HG03280 (cell line): ENCODE data around the gene ZNF672.
"Not testable (repeated sequence)": the region's sequence is repeated elsewhere in the genome, so short reads cannot be mapped to it uniquely, and the experiment has no call there.

Experiments used
- ATAC-seq: cut with Tn5 transposase; IDR thresholded peaks from one replicate; pipeline ENCODE4 v1.9.1; 2021; ENCODE audit warnings: mild to moderate bottlenecking, moderate library complexity; ENCODE audit not compliant: unreplicated experiment

The ZNF672 gene

GRCh38 chr1:248837781-248838356 lies at the start of gene ZNF672:
Gene ZNF672 (plus strand): TSS chr1:248838224. CDS start chr1:248847275, 9,051 bp downstream.
- ATAC-seq = peak; percentile 84

- ATAC-seq = no peak
Measured at GRCh38 chr1:248788327-248788726, 49.7 kb upstream of the ZNF672 start.

- not testable (repeated sequence) for ATAC-seq
Measured at GRCh38 chr1:248789337-248789736, 48.7 kb upstream of the ZNF672 start.

- no peak for ATAC-seq
Measured at GRCh38 chr1:248790456-248790855, 47.6 kb upstream of the ZNF672 start.

GRCh38 chr1:248791010-248791409 lies 47.0 kb upstream of the ZNF672 start:
- no peak for ATAC-seq

GRCh38 chr1:248792342-248792741 lies 45.7 kb upstream of the ZNF672 start:
- no peak for ATAC-seq

GRCh38 chr1:248793592-248793991 lies 44.4 kb upstream of the ZNF672 start:
- ATAC-seq = peak; percentile 91

- not testable (repeated sequence) for ATAC-seq
Measured at GRCh38 chr1:248794663-248795062, 43.4 kb upstream of the ZNF672 start.

GRCh38 chr1:248798791-248799190 lies 39.2 kb upstream of the ZNF672 start:
- no peak for ATAC-seq

- no peak for ATAC-seq
Measured at GRCh38 chr1:248800459-248800858, 37.6 kb upstream of the ZNF672 start.

- ATAC-seq = no peak
Measured at GRCh38 chr1:248802454-248802853, 35.6 kb upstream of the ZNF672 start.

GRCh38 chr1:248803501-248803900 lies 34.5 kb upstream of the ZNF672 start:
- not testable (repeated sequence) for ATAC-seq

- ATAC-seq = peak; percentile 81
Measured at GRCh38 chr1:248804771-248805681, 33.0 kb upstream of the ZNF672 start.

- ATAC-seq = no peak
Measured at GRCh38 chr1:248805876-248806275, 32.1 kb upstream of the ZNF672 start.

- ATAC-seq = peak; percentile 67
Measured at GRCh38 chr1:248807067-248807737, 30.8 kb upstream of the ZNF672 start.

GRCh38 chr1:248808876-248809275 lies 29.1 kb upstream of the ZNF672 start:
- ATAC-seq = no peak

- no peak for ATAC-seq
Measured at GRCh38 chr1:248810000-248810726, 27.9 kb upstream of the ZNF672 start.

GRCh38 chr1:248810727-248811513 lies 27.1 kb upstream of the ZNF672 start:
- ATAC-seq = no peak

- ATAC-seq = no peak
Measured at GRCh38 chr1:248811514-248812490, 26.2 kb upstream of the ZNF672 start.
